HCT116 (cell line): ENCODE measurements around the gene ARHGEF38. TPM values are rescaled to one million over a fixed set of nuclear protein-coding genes. Genes with fewer than 3 reads are reported as not detected.

Experiments used
- ATAC-seq: fragments of 200-7000 bp; cut with Tn5 transposase; 2 replicates; pipeline ENCODE4 v1.9.1; 2020; ENCODE audit warnings: mild to moderate bottlenecking, moderate library complexity
- BruUV-seq: library from RNA; stranded (reverse); fragments of 400-500 nt; replicated peaks from 2 replicates; lab custom pipeline; 2021; lab: Mats Ljungman, UMichigan
- CTCF ChIA-PET: fragments of 300-600 bp; sonication (Branson Sonifier 250); formaldehyde crosslinking; loops from one replicate; lab custom pipeline; 2021; ENCODE audit warnings: antibody characterized with exemption; lab: Charles Lee
- POLR2A ChIA-PET: fragments of 300-600, 350-600 bp; sonication (Branson Sonifier 250); formaldehyde crosslinking; loops from one replicate; lab custom pipeline; 2021; ENCODE audit warnings: antibody characterized with exemption; lab: Charles Lee
- RAD21 ChIA-PET, 2 experiments: fragments of 300-600 bp; sonication (Branson Sonifier 250); formaldehyde crosslinking; loops; one replicate each; lab custom pipeline; 2023; ENCODE audit warnings: low total read pairs in 2 of 2; ENCODE audit not compliant: uncharacterized antibody in 2 of 2, unreplicated experiment in 2 of 2, low non-redundant PET in 1 of 2; lab: Charles Lee
- DNase-seq: peaks from one replicate; pipeline ENCODE4 v3.0.0-alpha.2; 2010; ENCODE audit warnings: low read depth, low spot score
- H2AFZ ChIP-seq: fragments of 200-600 bp; shearing (Covaris generic), sonication (generic); 2 replicates; pipeline ENCODE4 v1.6.1; 2017; ENCODE audit warnings: low read depth, mixed run types, mixed read lengths, antibody characterized with exemption, low read length; ENCODE audit not compliant: poor library complexity, severe bottlenecking
- H3K27ac ChIP-seq: 2 replicates; pipeline ENCODE4 v1.5.1; 2012; ENCODE audit warnings: low read depth, low read length
- H3K27me3 ChIP-seq: fragments of 200-600 bp; sonication (generic); 2 replicates; pipeline ENCODE4 v1.6.1; 2016; ENCODE audit warnings: mixed run types, low read length, mixed read lengths; ENCODE audit not compliant: insufficient read depth
- H3K36me3 ChIP-seq, 2 experiments: fragments of 200-500 bp in 1 of 2; fragments of 200-600 bp in 1 of 2; sonication (Bioruptor generic) in 1 of 2; sonication (generic) in 1 of 2; 2 replicates each; pipeline versions ENCODE4 v1.5.1 to v1.6.1; 2014 to 2016; ENCODE audit warnings: low read length in 2 of 2, inconsistent platforms in 1 of 2, mixed read lengths in 1 of 2, mixed run types in 1 of 2; ENCODE audit not compliant: insufficient read depth in 2 of 2, control insufficient read depth in 1 of 2
- H3K4me1 ChIP-seq, 2 experiments: fragments of 200-600 bp in 1 of 2; sonication (generic) in 1 of 2; 2 replicates each; pipeline versions ENCODE4 v1.5.1 to v1.6.1; 2012 to 2017; ENCODE audit warnings: low read length in 2 of 2, inconsistent platforms in 1 of 2, mild to moderate bottlenecking in 1 of 2, mixed read lengths in 1 of 2, mixed run types in 1 of 2, moderate library complexity in 1 of 2; ENCODE audit not compliant: insufficient read depth in 2 of 2, control insufficient read depth in 1 of 2
- H3K4me2 ChIP-seq: fragments of 200-600 bp; sonication (generic); 2 replicates; pipeline ENCODE4 v1.6.1; 2017; ENCODE audit warnings: mixed run types, low read length, mixed read lengths
- H3K4me3 ChIP-seq, 2 experiments: fragments of 200-600 bp in 1 of 2; sonication (generic) in 1 of 2; replicated peaks in 1 of 2; 2 replicates each; pipeline ENCODE4 v1.5.1; 2011 to 2016; ENCODE audit warnings: low read length in 2 of 2, control low read depth in 1 of 2, low read depth in 1 of 2, mild to moderate bottlenecking in 1 of 2, mixed read lengths in 1 of 2, mixed run types in 1 of 2
- H3K79me2 ChIP-seq: fragments of 200-600 bp; sonication (generic); 2 replicates; pipeline ENCODE4 v1.6.1; 2017; ENCODE audit warnings: mild to moderate bottlenecking, mixed run types, low read length, moderate library complexity, mixed read lengths; ENCODE audit not compliant: insufficient read depth
- H3K9ac ChIP-seq: fragments of 200-600 bp; sonication (generic); 2 replicates; pipeline ENCODE4 v1.6.1; 2016; ENCODE audit warnings: low read length, mixed read lengths
- H3K9me2 ChIP-seq: fragments of 200-600 bp; sonication (generic), shearing (Covaris generic); 2 replicates; pipeline ENCODE4 v1.6.1; 2017; ENCODE audit warnings: mixed run types, mild to moderate bottlenecking, moderate library complexity; ENCODE audit not compliant: insufficient read depth
- H3K9me3 ChIP-seq, 2 experiments: fragments of 200-500 bp in 1 of 2; fragments of 200-600 bp in 1 of 2; sonication (Bioruptor generic) in 1 of 2; sonication (generic) in 1 of 2; 2 replicates each; pipeline ENCODE4 v1.6.1; 2014 to 2017; ENCODE audit warnings: low read length in 2 of 2, mixed read lengths in 2 of 2, inconsistent platforms in 1 of 2, low read depth in 1 of 2, mild to moderate bottlenecking in 1 of 2, mixed run types in 1 of 2, moderate library complexity in 1 of 2; ENCODE audit not compliant: control insufficient read depth in 1 of 2, insufficient read depth in 1 of 2
- H4K20me1 ChIP-seq: fragments of 200-600 bp; sonication (generic), shearing (Covaris generic); 2 replicates; pipeline ENCODE4 v1.6.1; 2017; ENCODE audit warnings: mixed run types, mild to moderate bottlenecking, moderate library complexity; ENCODE audit not compliant: insufficient read depth
- ATF3 ChIP-seq: IDR thresholded peaks from 2 replicates; pipeline ENCODE4 v1.6.1; 2012
- CTCF ChIP-seq, 3 experiments: fragments of 200-600 bp in 1 of 3; sonication (generic) in 1 of 3; IDR thresholded peaks in 2 of 3; conservative IDR thresholded peaks in 1 of 3; 2 replicates each; pipeline ENCODE4 v1.5.1; 2012 to 2017; ENCODE audit warnings: low read depth in 2 of 3, low read length in 2 of 3, antibody characterized with exemption in 1 of 3, borderline replicate concordance in 1 of 3, control low read depth in 1 of 3, mild to moderate bottlenecking in 1 of 3, mixed read lengths in 1 of 3, mixed run types in 1 of 3, moderate library complexity in 1 of 3; ENCODE audit not compliant: insufficient read depth in 1 of 3
- ELF1 ChIP-seq: IDR thresholded peaks from 2 replicates; pipeline ENCODE4 v1.6.1; 2012; ENCODE audit warnings: low read depth, borderline replicate concordance
- EZH2 ChIP-seq: fragments of 200-600 bp; sonication (generic); IDR thresholded peaks from 2 replicates; pipeline ENCODE4 v1.6.1; 2017; ENCODE audit warnings: antibody characterized with exemption, mixed run types
- EZH2phosphoT487 ChIP-seq: fragments of 200-600 bp; IDR thresholded peaks from 2 replicates; pipeline ENCODE4 v1.6.1; 2018; ENCODE audit warnings: antibody characterized with exemption, borderline replicate concordance
- JUND ChIP-seq: IDR thresholded peaks from 2 replicates; pipeline ENCODE4 v1.6.1; 2012
- MAX ChIP-seq: IDR thresholded peaks from 2 replicates; pipeline ENCODE4 v1.6.1; 2012
- POLR2A ChIP-seq: IDR thresholded peaks from 2 replicates; pipeline ENCODE4 v1.7.0; 2011; ENCODE audit warnings: borderline replicate concordance; ENCODE audit not compliant: insufficient read depth, insufficient read length; ENCODE audit errors: extremely low read depth
- RAD21 ChIP-seq: IDR thresholded peaks from 2 replicates; pipeline ENCODE4 v1.6.1; 2012; ENCODE audit warnings: low read depth, mild to moderate bottlenecking
- SIN3A ChIP-seq: IDR thresholded peaks from 2 replicates; pipeline ENCODE4 v1.6.1; 2012; ENCODE audit warnings: low read depth
- SRF ChIP-seq: IDR thresholded peaks from 2 replicates; pipeline ENCODE4 v1.6.1; 2012; ENCODE audit warnings: low read depth
- ZBTB33 ChIP-seq: IDR thresholded peaks from 2 replicates; pipeline ENCODE4 v1.6.1; 2011; ENCODE audit warnings: mild to moderate bottlenecking, low read length, moderate library complexity; ENCODE audit not compliant: insufficient replicate concordance; ENCODE audit errors: extremely low read depth
- ZNF274 ChIP-seq: fragments of 200-500 bp; sonication (Bioruptor generic); IDR thresholded peaks from 2 replicates; pipeline ENCODE4 v1.6.1; 2014; ENCODE audit warnings: mild to moderate bottlenecking, low read depth, low read length, inconsistent platforms
- intact Hi-C: fragments of 100-400 bp; cut with micrococcal nuclease; formaldehyde crosslinking; loops from 2 replicates; pipeline ENCODE4 v1.10.0; 2022
- total RNA-seq: library from RNA; stranded (reverse); gene quantifications from one replicate; pipeline ENCODE4 v1.2.1, GENCODE V29; 2021; ENCODE audit not compliant: unreplicated experiment

Gene ARHGEF38
- total RNA-seq, 1 experiment from 2014 or later: not detected

GRCh38 chr4:105659190-105659589 is 106.8 kb downstream of the ARHGEF38 start:
- ChIA-PET POLR2A (no interaction called here), CTCF (no interaction called here), RAD21 (no interaction called here)
- H3K27me3 ChIP-seq: no peaks in the 10 kb centered on the region
- BruUV-seq: no TSS peak
- H3K79me2 ChIP-seq: no peaks in the 10 kb centered on the region
- no peak overlapping the region for H2AFZ ChIP-seq
- no peak overlapping the region for H3K4me2 ChIP-seq
- intact Hi-C loops: no loop called here
- no peaks in the 10 kb centered on the region for H4K20me1 ChIP-seq
- no peak overlapping the region for H3K27ac ChIP-seq
- no peaks in the 10 kb centered on the region; the same call in 1 of the 2 replicates for H3K9me2 ChIP-seq
- no peak overlapping the region for H3K4me3 ChIP-seq
- H3K4me1 ChIP-seq: no peaks in the 10 kb centered on the region
- no peaks in the 10 kb centered on the region for H3K9me3 ChIP-seq
- no peak for TF ChIP-seq JUND
- TF ChIP-seq SRF: no peak
- TF ChIP-seq RAD21: no peak
- TF ChIP-seq ZNF274: no peak
- no peak for TF ChIP-seq MAX
- TF ChIP-seq SIN3A: no peak
- TF ChIP-seq ATF3: no peak
- no peak for TF ChIP-seq EZH2phosphoT487
- TF ChIP-seq CTCF (IDR thresholded peaks at IDR 0.05 in 2 of 3, conservative IDR thresholded peaks at IDR 0.05 in 1 of 3; ENCODE audit: borderline replicate concordance in 1 of 3, insufficient read depth in 1 of 3, low read depth in 2 of 3, low read length in 2 of 3): no peak
- TF ChIP-seq ZBTB33: no peak
- no peak for TF ChIP-seq POLR2A
- no peak for TF ChIP-seq EZH2
- no peak for TF ChIP-seq ELF1
- no peaks in the 10 kb centered on the region for H3K36me3 ChIP-seq
- DNase-seq (no peak), ATAC-seq (no peak)
- H3K9ac ChIP-seq: no peak overlapping the region
